ENCODE data around the gene PDE4D. TPM values are rescaled to one million over a fixed set of nuclear protein-coding genes. Genes with fewer than 3 reads are reported as not detected.

PDE4D gene
- total RNA-seq, 1 experiment from 2014 or later, result 2.1 TPM

DNA sequence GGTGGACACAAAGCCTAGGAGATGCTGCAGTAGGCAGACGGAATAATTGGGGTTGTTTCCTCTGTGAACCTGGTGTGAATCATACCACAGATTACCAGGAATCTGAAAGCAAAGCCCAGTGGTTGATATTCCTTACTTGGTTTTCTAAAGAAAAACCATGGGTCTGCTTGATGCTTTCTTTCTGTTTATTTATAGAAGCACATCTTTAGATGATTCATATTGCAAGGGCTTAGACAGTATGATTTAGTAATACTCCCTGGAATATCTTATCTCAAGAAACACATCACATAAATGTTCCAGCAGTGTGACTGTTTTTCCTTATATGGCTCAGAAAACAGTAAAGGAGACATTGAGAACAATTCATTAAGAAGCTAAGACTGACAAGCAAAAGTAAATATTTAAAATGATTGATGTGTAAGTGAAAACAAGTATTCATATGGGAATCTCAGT is 687.4 kb downstream of the PDE4D start:
- H3K27me3 Mint-ChIP-seq (ENCODE audit: low read depth), result no peaks in the 10 kb centered on the region
- H3K4me2 ChIP-seq (ENCODE audit: insufficient read depth, insufficient read length, low read length), result no peak overlapping the region
- H3K14ac ChIP-seq (ENCODE audit: insufficient read depth, low read length), result no peak overlapping the region

More for the DNA sequence above, 687.4 kb downstream of the PDE4D start:
- no peaks in the 10 kb centered on the region for H3K4me1 Mint-ChIP-seq
- H4K8ac ChIP-seq (replicated peaks; ENCODE audit: insufficient read length, low read depth, low read length), result no peak overlapping the region
- no peak overlapping the region for H3T11ph ChIP-seq (ENCODE audit: low read length)
- no peaks in the 10 kb centered on the region for H3K79me1 ChIP-seq (ENCODE audit: insufficient read depth, low read depth, low read length, poor library complexity, severe bottlenecking)
- H4K91ac ChIP-seq (ENCODE audit: insufficient read length, low read depth, low read length), result no peak overlapping the region
- no peaks in the 10 kb centered on the region for H4K20me1 ChIP-seq (ENCODE audit: control insufficient read depth, insufficient read depth, insufficient read length)
- no peak overlapping the region for H3K56ac ChIP-seq (ENCODE audit: insufficient read length, low read depth, low read length)
- no peak overlapping the region for H2BK20ac ChIP-seq (ENCODE audit: low read depth, low read length, poor library complexity, severe bottlenecking)
- no peak overlapping the region for H4K5ac ChIP-seq (ENCODE audit: insufficient read length, low read depth, low read length)
- H2BK12ac ChIP-seq (ENCODE audit: insufficient read length, low read depth, low read length), result no peak overlapping the region
- no peaks in the 10 kb centered on the region for H3K23me2 ChIP-seq (ENCODE audit: insufficient read length, low read depth, low read length, poor library complexity, severe bottlenecking)
- H2BK5ac ChIP-seq (ENCODE audit: insufficient read length, low read length), result no peak overlapping the region
- no peak overlapping the region for H3K4ac ChIP-seq (ENCODE audit: low read depth, low read length)
- no peaks in the 10 kb centered on the region for H3K27me3 ChIP-seq (ENCODE audit: insufficient read depth, low read length)
- H3K79me2 ChIP-seq (ENCODE audit: insufficient read depth, low read length), result no peaks in the 10 kb centered on the region
- H3K4me3 Mint-ChIP-seq, result no peak overlapping the region
- no peaks in the 10 kb centered on the region; a peak in 1 of 5 replicates for H3K9me3 Mint-ChIP-seq
- WGBS (ENCODE audit: extremely low coverage, insufficient read length, low lambda C conversion rate), result no CpG with 5 or more reads among the region's 1 CpG
- H3K27ac ChIP-seq (ENCODE audit: insufficient read length, low read depth, low read length), result no peak overlapping the region
- TF ChIP-seq, protein P1, sequence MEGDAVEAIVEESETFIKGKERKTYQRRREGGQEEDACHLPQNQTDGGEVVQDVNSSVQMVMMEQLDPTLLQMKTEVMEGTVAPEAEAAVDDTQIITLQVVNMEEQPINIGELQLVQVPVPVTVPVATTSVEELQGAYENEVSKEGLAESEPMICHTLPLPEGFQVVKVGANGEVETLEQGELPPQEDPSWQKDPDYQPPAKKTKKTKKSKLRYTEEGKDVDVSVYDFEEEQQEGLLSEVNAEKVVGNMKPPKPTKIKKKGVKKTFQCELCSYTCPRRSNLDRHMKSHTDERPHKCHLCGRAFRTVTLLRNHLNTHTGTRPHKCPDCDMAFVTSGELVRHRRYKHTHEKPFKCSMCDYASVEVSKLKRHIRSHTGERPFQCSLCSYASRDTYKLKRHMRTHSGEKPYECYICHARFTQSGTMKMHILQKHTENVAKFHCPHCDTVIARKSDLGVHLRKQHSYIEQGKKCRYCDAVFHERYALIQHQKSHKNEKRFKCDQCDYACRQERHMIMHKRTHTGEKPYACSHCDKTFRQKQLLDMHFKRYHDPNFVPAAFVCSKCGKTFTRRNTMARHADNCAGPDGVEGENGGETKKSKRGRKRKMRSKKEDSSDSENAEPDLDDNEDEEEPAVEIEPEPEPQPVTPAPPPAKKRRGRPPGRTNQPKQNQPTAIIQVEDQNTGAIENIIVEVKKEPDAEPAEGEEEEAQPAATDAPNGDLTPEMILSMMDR (conservative IDR thresholded peaks at IDR 0.05), result no peak
- H2BK120ac ChIP-seq (ENCODE audit: low read depth, low read length, poor library complexity, severe bottlenecking), result no peak overlapping the region
- no peak overlapping the region for H3K9ac ChIP-seq (ENCODE audit: extremely low read depth, insufficient read length, low read length)
- DNase-seq, result no peak
- no peak overlapping the region for H2AK5ac ChIP-seq (ENCODE audit: insufficient read length, low read length)
- H2BK15ac ChIP-seq (ENCODE audit: low read depth, low read length), result no peak overlapping the region
- H3K9me3 ChIP-seq (ENCODE audit: control insufficient read depth, low read depth, low read length), result no peaks in the 10 kb centered on the region
- no peaks in the 10 kb centered on the region for H3K4me1 ChIP-seq (ENCODE audit: insufficient read depth, low read length)
- H3K27ac Mint-ChIP-seq, result no peak overlapping the region
- no peaks in the 10 kb centered on the region for H3K36me3 Mint-ChIP-seq (ENCODE audit: insufficient read depth in 1 of 3, low read depth in 3 of 3)
- no peak overlapping the region for H3K18ac ChIP-seq (ENCODE audit: insufficient read length, low read depth, low read length)
- H2AFZ ChIP-seq (ENCODE audit: low read length), result no peak overlapping the region
- no peak overlapping the region for H3K23ac ChIP-seq (ENCODE audit: insufficient read length, low read depth, low read length)
